ENCODE results near the gene CATSPER1.

The CATSPER1 gene

DNA sequence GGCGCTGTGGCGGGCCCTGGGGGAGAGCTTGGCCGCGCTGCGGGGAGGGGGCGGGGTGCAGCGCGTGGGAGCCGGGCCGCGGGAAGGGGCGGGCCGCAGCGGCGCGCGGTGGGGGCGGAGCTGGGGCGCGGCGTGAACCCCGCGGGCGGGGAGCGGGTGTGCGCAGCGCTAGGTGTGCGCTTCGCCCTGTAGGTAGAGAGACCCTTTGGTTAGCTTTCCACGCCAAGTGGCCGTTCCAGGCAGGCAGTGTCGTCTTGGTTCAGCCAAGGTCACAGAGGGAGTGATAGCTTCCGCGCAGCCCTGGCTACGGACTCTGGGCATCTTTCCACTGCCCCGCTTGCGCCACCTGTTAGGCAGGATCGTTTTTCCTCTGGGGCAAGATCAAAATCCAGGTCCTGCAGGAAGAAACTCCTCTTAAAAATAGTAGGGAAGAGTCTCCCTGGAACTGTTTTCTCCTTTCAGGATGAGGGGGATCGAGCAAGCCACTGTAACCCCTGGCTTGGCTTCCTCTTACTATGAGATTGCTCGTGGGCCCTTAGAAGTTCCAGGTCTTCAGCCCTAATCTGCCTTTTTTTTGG lies 23.5 kb downstream of the CATSPER1 start:
- peak; percentile 84 for DNase-seq (ENCODE audit: low spot score)

DNA sequence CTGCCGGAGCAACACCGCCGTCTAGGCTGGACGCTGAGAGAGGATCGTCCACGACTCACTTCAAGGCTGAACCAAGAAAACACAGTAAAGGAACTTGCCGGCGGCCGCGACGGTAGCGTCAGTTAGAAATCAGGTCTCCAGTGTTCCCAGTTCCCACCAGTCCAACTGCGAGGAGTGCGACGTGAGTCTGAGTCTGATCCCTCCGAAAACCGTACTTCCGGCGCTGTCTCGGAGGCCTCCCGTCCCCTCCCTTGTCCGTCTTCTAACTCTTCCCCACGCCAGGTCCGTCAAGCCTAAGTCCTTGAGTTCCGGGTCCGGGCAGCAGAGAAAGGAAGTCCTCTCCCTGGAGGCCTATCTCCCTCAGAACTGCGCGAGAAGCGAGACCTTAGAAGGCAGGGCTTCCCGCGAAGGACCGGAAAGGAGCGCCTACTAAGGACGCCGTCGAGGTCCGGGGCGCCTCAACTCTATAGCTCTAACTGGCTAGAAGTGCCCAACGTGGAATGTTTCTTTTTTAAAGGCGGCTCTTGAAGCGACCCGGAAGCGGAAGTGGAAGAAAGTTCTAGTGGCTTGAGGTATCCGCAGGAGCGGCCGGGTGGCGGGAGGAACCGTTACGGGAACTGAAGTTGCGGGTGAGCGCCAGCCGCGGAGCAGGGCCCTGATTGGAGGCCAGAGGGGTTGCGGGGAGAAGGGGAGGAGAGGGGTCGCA lies 24.2 kb downstream of the CATSPER1 start, which contains the start of the genes BANF1 and EIF1AD:
Gene BANF1 (plus strand): TSS at position 562 of the 706 bp plus-strand sequence. CDS start 748 bp downstream, outside the sequence.
Gene EIF1AD (minus strand): TSS at position 216 of the 706 bp plus-strand sequence. CDS start 1,768 bp downstream, outside the sequence.
- peak; percentile 95 for DNase-seq (ENCODE audit: low spot score)

DNA sequence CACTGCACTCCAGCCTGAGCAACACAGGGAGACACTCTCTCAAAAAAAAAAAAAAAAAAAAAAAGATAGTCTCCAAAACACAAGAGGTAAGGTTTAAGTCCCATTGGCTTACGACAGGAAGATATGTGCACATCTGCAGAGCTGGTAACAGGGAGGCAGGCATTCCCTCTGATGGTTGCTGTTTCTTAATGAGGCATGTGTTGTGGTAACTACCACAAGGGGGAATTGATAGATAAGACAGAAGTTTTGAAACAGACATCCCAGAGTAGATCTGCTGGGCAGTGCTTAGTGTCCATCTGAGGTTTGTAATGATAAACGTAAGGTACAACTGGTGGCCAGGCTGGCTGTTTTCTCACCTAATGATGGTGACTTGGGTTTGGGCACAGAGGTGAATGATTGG lies 29.0 kb downstream of the CATSPER1 start:
- DNase-seq (ENCODE audit: low spot score): no peak

DNA sequence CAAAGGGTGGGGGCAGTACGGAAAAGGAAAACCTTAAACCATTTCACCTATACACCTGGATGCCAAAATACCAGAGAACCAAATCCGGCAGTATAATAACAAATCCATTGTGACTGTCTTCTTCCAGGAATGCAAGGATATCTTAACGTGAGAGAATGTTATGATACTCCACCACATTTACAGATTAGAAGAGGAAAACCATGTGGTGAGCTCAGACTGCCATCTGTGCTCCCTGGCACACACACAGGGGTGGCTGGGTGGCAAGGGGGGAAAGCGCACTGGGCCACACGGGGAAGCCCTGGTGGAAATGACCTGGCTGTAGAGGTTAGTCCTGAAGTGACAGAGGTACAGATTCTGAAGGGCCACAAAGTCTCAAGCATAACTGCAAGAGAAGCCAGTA lies 34.2 kb downstream of the CATSPER1 start:
- no peak for DNase-seq (ENCODE audit: low spot score)

DNA sequence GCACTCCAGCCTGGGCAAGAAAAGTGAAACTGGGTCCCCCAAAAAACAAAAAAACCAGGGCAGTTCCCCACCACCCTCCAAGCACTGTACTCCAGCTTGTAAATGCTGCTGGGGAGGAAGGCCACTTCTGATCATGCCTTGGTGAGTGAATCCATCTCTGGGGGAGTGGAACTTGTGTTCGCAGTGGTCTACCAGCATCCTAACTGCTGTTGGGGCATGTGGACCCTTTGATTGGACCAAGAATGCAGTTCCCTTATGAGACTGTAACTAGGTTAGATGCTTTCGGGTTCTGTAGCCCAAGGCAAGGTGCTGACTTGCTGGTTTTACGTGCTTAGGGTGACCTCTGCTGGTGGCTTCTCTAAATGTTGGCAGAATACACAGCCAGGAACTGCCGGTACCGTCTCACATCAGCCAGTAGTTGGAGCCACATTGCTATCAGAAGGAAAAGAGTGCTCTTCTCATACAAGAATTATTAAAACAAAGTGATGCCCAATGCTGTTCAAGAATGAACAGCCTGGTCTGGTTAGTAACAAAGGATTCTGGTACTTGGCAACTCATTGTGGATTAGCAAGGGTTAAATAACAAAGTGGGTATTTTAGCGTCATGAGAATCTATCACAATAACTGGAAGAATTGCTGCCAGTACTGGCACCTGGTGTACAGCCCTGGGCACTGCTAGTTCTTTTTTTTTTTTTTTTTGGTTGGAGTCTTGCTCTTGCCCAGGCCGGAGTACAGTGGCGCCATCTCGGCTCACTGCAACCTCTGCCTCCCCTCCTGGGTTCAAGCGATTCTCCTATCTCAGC lies 37.3 kb downstream of the CATSPER1 start:
- peak; percentile 91 for DNase-seq (ENCODE audit: low spot score)

DNA sequence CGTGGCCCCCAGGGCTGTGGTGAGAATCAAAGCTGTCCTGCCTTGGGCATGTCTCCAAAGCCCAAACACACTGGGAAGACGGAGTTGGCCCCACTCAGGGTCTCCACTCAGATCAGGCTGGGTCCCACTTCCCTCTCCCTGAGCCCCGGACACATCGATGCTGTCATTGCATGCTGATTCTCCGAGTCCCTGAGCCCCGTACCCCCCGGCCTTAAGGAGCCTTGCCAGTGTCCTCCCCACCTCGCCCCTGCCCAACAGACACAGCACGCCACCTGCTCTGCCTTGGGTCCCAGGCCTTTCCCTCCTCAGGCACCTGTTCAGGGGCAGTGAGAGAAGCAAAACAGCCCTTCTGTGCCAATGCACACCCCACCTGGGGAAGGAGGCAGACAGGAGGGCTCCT lies 38.9 kb downstream of the CATSPER1 start:
- no peak for DNase-seq (ENCODE audit: low spot score)

DNA sequence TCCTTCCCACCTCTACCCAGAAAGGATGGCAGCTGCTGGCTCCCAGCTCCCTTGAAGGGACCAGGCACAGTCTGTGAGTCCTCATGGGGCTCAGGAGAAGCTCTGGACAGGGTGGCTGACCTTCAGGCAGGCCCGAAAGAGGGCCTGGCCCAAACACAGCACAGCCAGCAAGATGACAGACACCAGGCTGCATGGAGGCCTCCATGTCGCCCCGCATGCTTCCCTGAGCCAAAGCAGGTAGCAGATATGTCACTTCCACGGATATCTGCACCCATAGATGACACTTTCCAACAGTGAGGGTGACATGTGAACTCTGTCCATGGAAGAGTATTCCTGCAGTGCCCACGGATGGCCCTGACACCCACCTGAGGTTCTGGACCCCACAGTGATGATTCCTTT lies 42.7 kb downstream of the CATSPER1 start:
- DNase-seq (ENCODE audit: low spot score): no peak

DNA sequence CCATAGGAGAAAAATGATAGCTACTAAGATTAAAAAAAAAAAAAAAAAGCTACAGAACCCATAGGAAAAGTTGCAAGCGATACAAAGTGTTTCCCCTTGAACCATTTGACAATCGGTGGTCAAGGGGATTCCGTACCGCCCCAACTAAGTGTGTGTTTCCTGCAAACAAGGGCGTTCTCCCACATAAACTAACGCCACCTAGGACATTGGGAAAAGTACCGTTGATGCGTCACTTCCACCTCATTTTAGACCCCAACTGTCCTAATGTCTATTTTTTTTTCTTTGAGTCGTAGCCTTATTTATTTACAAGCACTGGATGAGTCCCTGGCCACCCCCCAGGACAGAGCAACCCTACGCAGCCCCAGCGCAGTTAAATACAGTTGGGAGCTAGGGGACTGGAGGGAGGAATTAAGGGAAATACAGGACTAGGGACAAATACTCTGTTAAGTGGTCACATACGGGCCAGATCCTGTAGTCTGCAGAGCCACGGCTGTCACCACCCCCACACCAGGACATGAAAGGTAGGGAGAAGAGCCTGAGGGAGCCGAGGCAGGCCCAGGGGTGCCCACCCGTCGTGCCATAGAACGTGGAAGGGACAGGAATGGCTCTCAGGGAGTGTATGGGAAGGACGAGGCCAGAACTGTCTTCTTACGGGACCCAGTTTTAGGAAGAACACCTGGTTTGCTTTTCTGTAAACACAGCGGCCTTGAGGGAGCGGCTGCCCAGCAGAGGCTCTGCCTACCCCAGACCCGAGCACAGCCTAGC lies 43.3 kb downstream of the CATSPER1 start:
- DNase-seq (ENCODE audit: low spot score): no peak

DNA sequence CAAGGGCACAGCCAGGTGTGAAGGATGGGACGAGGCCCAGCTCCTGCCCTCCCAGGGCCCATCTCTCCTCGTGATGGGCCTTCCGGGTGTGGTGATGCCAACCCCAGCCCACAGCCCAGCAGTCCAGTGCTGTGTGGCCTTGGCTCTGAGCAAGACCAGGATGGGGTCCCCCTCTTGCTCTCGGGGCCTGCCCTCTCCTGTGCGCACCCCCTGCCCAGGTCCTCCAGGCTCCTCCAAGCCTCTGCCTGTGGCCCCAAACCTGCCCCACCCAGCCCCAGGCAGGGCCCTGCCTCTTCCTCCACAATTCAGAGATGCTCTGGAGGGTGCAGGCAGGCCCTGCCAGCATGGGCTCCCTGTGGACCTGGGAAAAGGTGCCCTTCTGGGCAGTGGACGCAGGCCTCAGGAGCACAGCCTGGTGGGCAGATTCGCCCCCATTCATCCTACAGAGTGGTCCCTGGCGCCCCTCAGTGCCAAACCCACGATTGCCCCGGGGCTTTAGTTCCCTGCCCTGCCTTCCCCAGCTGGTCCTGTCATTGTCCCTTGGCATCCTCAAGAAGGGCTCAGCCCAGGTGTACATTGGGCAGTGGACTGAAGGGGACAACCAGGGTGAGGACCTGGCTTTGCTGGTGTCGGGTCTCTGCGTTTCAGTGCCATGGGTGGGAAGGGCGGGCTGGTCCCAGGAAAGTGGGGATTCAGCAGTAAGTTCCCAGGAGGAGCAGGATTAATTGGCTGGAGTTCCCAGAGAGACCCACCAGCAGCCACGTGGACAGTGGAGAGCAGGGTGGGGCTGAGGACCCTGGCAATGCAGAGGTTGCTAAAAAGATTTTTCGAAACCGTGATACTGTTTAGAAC lies 44.1 kb downstream of the CATSPER1 start:
- no peak for DNase-seq (ENCODE audit: low spot score)

DNA sequence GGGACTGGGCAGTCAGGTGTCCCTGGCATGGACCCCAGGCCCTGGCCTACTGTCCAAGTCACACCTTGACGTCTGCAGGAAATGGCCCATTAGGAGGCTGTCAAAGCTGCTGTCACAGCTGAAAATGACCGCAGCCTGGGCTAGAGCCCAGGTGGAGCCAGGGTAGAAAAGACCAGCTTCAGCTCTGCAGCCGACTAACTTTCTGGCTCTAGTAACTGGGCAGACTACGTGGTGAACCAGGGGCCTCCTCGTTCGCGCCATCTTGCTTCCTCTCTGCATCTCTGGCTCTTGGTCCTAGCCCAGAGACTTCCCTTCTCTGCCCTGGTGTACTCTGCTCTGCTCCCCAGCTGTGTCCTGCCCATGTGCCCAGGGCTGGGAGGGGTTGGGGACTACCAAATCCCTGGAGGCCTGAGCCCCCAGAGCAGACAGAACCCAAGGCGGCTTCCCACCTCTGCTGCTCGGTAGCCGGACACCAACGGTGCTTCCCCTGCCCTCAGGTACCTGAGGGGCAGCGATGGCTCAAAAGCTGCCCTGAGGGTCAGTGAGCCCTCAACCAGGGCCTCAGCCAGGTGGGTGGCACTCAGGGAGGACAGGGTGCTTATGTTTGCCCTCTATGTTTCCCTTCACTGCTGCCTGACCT lies 45.1 kb downstream of the CATSPER1 start:
- no peak for DNase-seq (ENCODE audit: low spot score)

DNA sequence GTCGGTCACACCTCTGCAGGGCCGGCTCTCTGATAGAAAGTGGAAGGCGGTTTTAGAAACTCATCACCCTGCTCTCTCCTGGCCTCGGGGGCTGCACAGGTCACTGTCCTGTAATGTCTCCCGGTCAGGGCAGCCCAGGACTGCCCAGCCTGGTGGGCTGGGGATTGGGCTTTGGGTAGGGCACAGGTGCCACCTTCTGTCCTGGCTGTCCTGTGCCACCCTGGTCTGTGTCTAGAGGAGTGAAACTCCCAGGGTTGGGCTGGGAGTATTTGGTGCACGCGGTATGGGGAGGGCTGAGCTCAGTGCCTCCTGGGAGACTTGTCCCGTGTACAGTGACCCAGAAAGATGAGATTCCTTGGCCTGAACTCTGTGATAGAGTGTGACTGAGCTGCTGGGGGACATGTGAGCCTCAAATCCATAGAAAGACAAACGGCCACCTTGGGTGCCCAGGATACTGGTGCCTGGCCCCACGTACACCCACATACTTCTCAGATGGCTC lies 47.0 kb downstream of the CATSPER1 start:
- no peak for DNase-seq (ENCODE audit: low spot score)

DNA sequence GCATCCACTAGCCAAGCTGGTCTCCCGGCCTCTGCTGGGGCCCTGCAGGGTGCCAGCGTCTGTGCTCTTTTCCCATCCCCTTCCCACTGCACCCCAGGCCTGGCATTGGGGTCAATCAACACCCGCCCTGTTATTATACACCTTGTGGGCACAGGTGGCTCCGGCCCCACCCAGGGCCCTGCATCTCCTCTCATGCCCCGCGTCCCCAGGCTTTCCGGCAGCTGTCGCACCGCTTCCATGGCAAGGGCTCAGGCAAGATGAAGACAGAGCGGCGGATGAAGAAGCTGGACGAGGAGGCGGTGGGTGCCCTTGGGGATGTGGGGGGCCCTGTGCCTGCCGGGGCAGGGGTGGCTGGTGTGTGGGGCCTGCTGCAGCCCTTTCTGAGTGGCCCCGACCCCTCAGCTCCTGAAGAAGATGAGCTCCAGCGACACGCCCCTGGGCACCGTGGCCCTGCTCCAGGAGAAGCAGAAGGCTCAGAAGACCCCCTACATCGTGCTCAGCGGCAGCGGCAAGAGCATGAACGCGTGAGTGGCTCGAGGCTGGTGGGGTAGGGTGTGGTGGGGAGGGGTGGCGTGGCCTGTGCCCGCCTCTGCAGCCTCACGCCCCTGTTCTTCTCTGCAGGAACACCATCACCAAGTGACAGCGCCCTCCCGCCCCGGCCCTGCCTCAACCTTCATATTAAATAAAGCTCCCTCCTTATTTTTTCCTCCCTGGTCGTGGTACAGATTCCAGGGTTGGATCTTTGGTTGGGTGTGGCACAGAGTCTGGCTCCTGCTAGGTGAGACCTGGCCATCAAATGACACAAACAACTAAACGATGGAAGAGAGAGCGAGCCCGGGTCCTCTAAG lies 47.7 kb downstream of the CATSPER1 start:
- DNase-seq (ENCODE audit: low spot score): no peak

DNA sequence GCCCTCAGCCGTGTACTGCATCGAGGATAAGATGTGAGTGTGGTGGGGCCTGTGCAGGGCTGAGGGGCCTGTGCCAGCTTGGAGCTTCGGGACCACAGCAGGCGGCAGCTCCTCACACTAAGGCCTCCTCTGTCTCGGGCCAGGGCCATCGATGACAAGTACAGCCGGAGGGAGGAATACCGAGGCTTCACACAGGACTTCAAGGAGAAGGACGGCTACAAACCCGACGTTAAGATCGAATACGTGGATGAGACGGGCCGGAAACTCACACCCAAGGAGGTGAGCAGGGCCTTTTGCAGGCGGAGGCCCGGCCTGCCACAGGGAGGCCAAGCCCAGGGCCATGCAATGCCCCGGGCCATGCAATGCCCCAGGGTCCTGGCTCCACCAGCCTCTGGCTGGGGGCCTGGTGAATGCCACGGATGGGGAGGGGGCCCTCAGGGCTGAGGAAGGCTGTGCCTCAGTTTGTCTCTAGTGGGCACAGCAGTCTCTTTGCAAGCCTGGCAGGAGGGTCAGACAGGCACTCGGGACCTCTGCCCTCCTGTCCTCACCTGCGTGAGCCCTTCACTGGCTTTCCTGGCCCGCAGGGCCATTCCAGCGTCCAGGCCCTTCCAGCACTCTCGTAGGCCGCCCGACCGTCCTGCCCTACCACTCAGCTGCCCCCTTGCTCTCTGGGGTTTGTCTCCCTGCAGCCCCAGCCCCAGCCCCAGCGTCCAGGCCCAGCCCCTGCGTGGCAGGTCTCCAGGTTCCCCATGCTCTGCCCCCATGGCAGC lies 48.5 kb downstream of the CATSPER1 start:
- peak; percentile 3 for DNase-seq (ENCODE audit: low spot score)

DNA sequence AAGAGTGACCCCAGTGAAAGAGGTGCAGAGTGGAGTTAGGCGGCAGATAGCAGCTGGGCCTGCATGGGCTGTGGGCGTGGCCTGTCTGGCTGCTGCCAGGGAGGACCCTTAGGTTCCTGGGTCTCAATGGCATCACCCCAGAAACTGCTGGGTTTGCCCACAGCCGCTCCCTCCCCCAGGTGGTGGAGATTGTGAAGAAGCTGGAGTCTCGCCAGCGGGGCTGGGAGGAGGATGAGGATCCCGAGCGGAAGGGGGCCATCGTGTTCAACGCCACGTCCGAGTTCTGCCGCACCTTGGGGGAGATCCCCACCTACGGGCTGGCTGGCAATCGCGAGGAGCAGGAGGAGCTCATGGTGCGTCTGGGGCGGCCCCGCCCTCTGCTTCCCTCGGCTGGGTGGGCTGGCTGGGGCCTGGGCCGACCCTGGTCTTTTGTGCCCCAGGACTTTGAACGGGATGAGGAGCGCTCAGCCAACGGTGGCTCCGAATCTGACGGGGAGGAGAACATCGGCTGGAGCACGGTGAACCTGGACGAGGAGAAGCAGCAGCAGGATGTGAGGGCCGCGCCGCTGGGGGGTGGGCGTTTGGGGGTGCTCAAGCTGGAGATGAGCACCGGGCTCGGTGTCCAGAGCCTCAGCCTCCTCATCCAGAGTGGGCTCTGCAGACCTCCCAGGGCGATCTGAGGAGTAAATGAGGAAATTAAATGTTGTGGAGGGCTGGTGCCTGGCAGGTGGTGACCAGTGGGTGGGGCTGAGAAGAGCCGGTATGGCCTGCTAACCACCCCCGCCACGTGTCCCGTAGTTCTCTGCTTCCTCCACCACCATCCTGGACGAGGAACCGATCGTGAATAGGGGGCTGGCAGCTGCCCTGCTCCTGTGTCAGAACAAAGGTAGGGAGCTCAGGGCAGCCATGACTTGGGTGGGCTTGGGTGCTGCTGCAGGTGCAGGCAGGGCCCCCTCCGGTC lies 49.8 kb downstream of the CATSPER1 start:
- DNase-seq (ENCODE audit: low spot score): peak; percentile 5

DNA sequence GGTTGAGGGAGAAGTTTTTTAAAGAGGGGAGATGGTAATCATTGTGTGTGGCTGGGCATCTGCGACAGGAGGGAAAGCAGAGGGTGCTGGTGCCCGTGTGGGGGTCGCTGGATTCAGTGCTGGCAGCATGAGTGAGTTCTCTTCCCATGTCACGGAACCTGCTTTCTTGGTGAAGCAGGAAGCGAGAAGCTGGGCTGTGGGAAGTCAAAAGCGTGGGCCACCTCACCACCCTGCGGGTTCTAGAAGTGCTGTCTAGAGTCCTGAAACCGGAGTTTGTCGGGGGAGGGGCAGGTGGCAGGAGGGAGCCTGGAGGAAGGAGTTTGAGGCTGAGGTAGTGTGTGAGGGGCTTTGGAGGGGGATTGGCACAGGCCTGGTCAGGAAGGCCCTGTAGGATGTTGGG lies 50.5 kb downstream of the CATSPER1 start:
- no peak for DNase-seq (ENCODE audit: low spot score)

DNA sequence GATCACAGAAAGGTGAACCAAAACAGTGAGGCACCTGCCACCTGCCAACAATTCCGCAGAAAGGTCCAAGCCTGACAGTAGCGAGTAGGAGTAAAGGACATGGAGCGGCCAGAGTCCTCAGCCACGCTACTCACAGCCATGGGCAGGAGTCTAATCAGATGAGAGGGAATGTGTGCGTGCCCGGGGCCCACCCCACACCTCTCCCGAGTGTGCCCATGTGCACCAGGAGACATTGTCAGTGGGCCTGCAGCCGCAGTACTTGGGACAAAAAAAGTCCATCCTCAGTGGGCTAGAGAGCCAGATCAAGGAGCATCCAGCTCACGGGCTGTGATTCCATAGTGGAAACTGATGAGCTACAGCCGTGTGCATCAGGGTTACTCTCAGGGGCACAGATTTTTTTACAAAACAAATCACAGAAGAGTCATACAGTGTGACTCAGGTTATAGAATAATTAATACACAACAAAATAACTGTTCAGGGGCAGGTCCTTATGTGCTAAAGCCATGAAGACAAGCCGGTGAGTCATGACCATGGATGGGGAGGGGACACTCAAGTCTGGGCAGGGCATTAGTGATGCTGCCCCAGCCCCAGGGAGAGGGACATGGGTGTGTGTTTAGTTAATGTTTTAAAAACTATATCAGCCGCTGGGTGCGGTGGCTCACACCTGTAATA lies 52.7 kb downstream of the CATSPER1 start:
- DNase-seq (ENCODE audit: low spot score): no peak

DNA sequence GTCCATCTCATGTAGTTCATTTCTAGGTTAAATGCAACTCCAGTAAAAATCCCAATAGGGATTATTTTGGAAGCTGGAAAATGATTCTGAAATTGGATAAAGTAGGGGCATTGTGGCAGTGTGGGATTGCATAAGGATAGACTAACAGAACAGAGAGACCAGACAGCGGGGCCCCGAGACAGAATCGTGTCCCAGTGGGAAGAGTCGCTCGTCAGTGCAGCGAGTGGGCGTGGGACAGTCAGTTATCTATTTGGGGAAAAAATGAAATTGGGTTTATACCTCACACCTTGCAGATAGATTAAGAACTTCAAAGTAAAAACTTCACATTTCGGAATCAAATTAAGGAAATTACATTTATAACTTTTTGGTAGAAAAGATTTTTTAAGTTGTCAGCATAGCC lies 54.2 kb downstream of the CATSPER1 start:
- no peak for DNase-seq (ENCODE audit: low spot score)

All from AG20443 (cell line).